ENCODE measurements around the gene PLXDC2. TPM values are rescaled to one million over a fixed set of nuclear protein-coding genes. Genes with fewer than 3 reads are reported as not detected.
A peak's percentile ranks its signal among the peaks of the same experiment; 100 is the strongest.

The PLXDC2 gene
- total RNA-seq, 4 donors from 2014 or later = 21.2 to 43.2 (median 32.7) TPM

GRCh38 chr10:19985745-19986144 is 169.5 kb downstream of the PLXDC2 start:
- no peaks in the 10 kb centered on the region for H3K27me3 ChIP-seq
- no peaks in the 10 kb centered on the region for H3K4me1 ChIP-seq
- TF ChIP-seq POLR2A (IDR thresholded peaks at IDR 0.05) (no peak), CTCF (IDR thresholded peaks at IDR 0.05) (no peak)
- no peaks in the 10 kb centered on the region for H3K36me3 ChIP-seq
- H3K9me3 ChIP-seq = no peaks in the 10 kb centered on the region
- no peak overlapping the region for H3K27ac ChIP-seq
- DNase-seq = no peak
- no peak overlapping the region for H3K4me3 ChIP-seq

- Histone ChIP-seq H3K27me3 (no peaks in the 10 kb centered on the region), H3K27ac (peak overlapping the region in 1 of 4 donors; percentile 13)
- TF ChIP-seq CTCF (IDR thresholded peaks at IDR 0.05) = no peak
- TF ChIP-seq POLR2A (IDR thresholded peaks at IDR 0.05) = no peak
Observed at GRCh38 chr10:19986591-19986990, 170.4 kb downstream of the PLXDC2 start.

GRCh38 chr10:19987931-19988330 is 171.7 kb downstream of the PLXDC2 start:
- H3K36me3 ChIP-seq = no peaks in the 10 kb centered on the region
- no peak overlapping the region for H3K4me3 ChIP-seq
- no peak overlapping the region for H3K27ac ChIP-seq
- no peak for TF ChIP-seq CTCF (IDR thresholded peaks at IDR 0.05)
- TF ChIP-seq POLR2A (IDR thresholded peaks at IDR 0.05) = no peak
- no peaks in the 10 kb centered on the region for H3K9me3 ChIP-seq
- no peak for DNase-seq
- no peaks in the 10 kb centered on the region for H3K27me3 ChIP-seq
- no peaks in the 10 kb centered on the region for H3K4me1 ChIP-seq

More at GRCh38 chr10:19986591-19986990, 170.4 kb downstream of the PLXDC2 start:
- no peak for DNase-seq
- Histone ChIP-seq H3K4me3 (no peak overlapping the region), H3K4me1 (no peaks in the 10 kb centered on the region), H3K9me3 (no peaks in the 10 kb centered on the region), H3K36me3 (no peaks in the 10 kb centered on the region)

GRCh38 chr10:19993714-19994315 is 177.6 kb downstream of the PLXDC2 start:
- Histone ChIP-seq H3K27me3 (no peaks in the 10 kb centered on the region), H3K36me3 (no peaks in the 10 kb centered on the region), H3K4me1 (no peaks in the 10 kb centered on the region), H3K27ac (no peak overlapping the region), H3K4me3 (no peak overlapping the region), H3K9me3 (no peaks in the 10 kb centered on the region)
- TF ChIP-seq POLR2A (IDR thresholded peaks at IDR 0.05) (no peak), CTCF (IDR thresholded peaks at IDR 0.05) (no peak)
- DNase-seq = no peak

GRCh38 chr10:19998482-19998881 is 182.2 kb downstream of the PLXDC2 start:
- H3K4me1 ChIP-seq = no peaks in the 10 kb centered on the region
- H3K27ac ChIP-seq = no peak overlapping the region

More at GRCh38 chr10:19998482-19998881, 182.2 kb downstream of the PLXDC2 start:
- DNase-seq = no peak
- H3K9me3 ChIP-seq = no peaks in the 10 kb centered on the region
- H3K4me3 ChIP-seq = no peak overlapping the region
- no peaks in the 10 kb centered on the region for H3K27me3 ChIP-seq
- TF ChIP-seq CTCF (IDR thresholded peaks at IDR 0.05) (no peak), POLR2A (IDR thresholded peaks at IDR 0.05) (no peak)
- peaks cover 0 to 14% (median 0%) of the 10 kb centered on the region in 3 donors for H3K36me3 ChIP-seq

Data from Peyer's patch (tissue), 4 donors.